B cell (primary cell): ENCODE results near the gene AZI2.

Source experiments
- CTCF ChIP-seq: fragments of 200-600 bp; IDR thresholded peaks from one replicate; pipeline ENCODE4 v1.8.0; 2022; ENCODE audit warnings: antibody characterized with exemption, mild to moderate bottlenecking
- EZH2 ChIP-seq: IDR thresholded peaks from 2 replicates; pipeline ENCODE4 v1.6.1; 2012; ENCODE audit warnings: borderline replicate concordance, low read depth, mild to moderate bottlenecking, moderate library complexity, low read length; ENCODE audit not compliant: insufficient read depth, poor library complexity, severe bottlenecking

GRCh38 chr3:28320981-28321380 lies 27.6 kb downstream of the AZI2 start:
- no peak for TF ChIP-seq CTCF
- no peak for TF ChIP-seq EZH2
